HUES64 (cell line): ENCODE measurements around the gene PSMG3.
"Not testable (repeated sequence)": the region's sequence is repeated elsewhere in the genome, so short reads cannot be mapped to it uniquely, and the experiment has no call there.

Source experiments
- H3K27ac ChIP-seq: 2 replicates; pipeline ENCODE4 v1.7.0; 2013; ENCODE audit warnings: low read depth, low read length, inconsistent platforms
- H3K27me3 ChIP-seq: 2 replicates; pipeline ENCODE4 v1.6.1; 2013; ENCODE audit warnings: mild to moderate bottlenecking, low read length; ENCODE audit not compliant: insufficient read depth
- H3K36me3 ChIP-seq: 2 replicates; pipeline ENCODE4 v1.6.1; 2013; ENCODE audit warnings: mild to moderate bottlenecking, low read length; ENCODE audit not compliant: insufficient read depth
- H3K4me1 ChIP-seq: 2 replicates; pipeline ENCODE4 v1.6.1; 2013; ENCODE audit warnings: mild to moderate bottlenecking, low read length, moderate library complexity; ENCODE audit not compliant: insufficient read depth
- H3K4me3 ChIP-seq: 2 replicates; pipeline ENCODE4 v1.5.1; 2013; ENCODE audit warnings: mild to moderate bottlenecking, low read length, moderate library complexity
- H3K9ac ChIP-seq: 2 replicates; pipeline ENCODE4 v1.6.1; 2013; ENCODE audit warnings: mild to moderate bottlenecking, low read depth, low read length
- H3K9me3 ChIP-seq: 2 replicates; pipeline ENCODE4 v1.6.1; 2013; ENCODE audit warnings: low read depth, low read length; ENCODE audit not compliant: insufficient read depth
- WGBS: fragments of 150-250, 120-280 bp; methylation state at CpG from one replicate; pipeline ENCODE4 v1.1.7; 2013; ENCODE audit warnings: missing lambda C conversion rate; 5-methylcytosine and 5-hydroxymethylcytosine counted together

Gene PSMG3

DNA sequence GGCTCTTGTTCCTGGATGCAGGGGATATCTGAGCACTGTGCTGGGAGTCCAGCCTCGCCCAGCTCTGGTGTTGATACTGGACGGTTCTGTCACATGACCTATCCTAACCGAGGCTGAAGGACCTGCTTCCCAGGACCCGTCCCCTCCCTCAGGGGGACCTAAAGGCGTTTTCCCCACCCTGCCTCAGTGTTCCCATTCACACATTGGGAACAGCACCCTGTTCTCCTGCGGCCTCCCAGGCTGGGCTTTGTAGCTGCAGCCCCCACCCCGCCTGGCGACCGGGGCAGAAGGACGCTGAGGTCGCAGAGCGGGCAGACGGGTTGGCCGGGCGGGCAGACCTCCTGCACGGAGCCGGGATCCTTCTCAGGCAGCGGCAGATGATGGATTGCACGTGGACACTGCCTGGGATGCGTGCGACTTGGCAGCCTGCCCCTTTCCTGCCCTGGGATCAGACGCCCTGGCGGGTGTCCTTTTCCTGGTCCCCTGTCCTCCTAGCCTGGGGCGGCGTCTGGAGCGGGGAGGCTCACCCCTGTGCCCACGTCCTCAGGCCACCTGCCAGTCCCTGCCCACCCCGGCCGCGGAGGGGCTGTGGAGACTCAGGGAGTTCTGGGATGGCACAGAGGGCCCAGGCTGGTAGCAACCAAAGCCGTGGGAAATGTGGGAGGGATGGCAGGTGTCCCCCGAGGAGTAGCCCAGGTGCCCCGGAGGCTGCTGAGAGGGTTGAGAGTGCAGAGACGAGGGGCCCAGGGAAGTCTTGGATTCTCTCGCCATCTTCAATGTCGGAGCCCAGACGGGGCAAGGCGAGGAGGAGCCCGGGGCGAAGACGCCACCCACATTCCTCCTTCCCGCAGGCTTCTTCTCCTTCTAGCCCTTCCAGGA is 17.2 kb upstream of the PSMG3 start:
- WGBS = 93% methylated on average over 42 of the region's 42 CpGs
- Histone ChIP-seq H3K36me3 (no peaks in the 10 kb centered on the region), H3K9ac (no peak overlapping the region), H3K4me3 (no peak overlapping the region), H3K9me3 (peaks cover 7% of the 10 kb centered on the region; the same call in 1 of the 2 replicates), H3K27ac (no peak overlapping the region), H3K4me1 (no peaks in the 10 kb centered on the region), H3K27me3 (no peaks in the 10 kb centered on the region)

DNA sequence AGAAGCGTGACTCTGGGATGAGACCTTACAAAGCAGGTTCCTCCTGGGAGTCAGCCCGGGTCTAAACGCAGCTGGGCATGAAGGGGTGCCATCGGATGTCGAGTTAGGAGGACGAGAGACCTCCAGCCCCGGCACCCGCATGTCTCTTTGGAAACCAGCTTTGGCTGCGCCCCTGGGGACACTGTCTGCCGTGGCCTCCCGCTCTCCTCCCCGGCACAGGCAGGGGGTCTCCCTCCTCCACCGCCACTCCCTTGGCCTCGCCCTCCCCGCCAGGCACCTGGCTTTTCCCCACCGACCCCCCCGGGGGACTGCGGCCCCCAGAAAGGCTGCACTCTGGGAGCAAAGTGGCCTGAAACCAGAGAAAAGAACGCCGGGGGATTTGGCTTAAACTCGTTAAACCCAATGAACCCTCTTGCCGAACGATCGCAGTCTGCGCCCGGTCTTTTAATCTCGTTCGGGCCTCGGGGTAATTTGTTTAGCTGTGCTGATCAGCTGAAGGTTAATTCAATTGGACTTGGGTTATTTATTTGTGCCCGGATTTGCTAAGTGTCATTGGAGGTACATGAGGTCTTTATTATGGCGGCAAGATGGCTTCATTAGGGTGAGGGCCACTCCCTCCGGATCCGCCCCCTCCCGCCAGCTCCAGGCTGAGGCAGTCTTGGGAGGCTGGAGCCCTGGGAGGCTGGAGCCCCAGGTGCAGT is 16.4 kb upstream of the PSMG3 start:
- WGBS = 92% methylated on average over 34 of the region's 34 CpGs

DNA sequence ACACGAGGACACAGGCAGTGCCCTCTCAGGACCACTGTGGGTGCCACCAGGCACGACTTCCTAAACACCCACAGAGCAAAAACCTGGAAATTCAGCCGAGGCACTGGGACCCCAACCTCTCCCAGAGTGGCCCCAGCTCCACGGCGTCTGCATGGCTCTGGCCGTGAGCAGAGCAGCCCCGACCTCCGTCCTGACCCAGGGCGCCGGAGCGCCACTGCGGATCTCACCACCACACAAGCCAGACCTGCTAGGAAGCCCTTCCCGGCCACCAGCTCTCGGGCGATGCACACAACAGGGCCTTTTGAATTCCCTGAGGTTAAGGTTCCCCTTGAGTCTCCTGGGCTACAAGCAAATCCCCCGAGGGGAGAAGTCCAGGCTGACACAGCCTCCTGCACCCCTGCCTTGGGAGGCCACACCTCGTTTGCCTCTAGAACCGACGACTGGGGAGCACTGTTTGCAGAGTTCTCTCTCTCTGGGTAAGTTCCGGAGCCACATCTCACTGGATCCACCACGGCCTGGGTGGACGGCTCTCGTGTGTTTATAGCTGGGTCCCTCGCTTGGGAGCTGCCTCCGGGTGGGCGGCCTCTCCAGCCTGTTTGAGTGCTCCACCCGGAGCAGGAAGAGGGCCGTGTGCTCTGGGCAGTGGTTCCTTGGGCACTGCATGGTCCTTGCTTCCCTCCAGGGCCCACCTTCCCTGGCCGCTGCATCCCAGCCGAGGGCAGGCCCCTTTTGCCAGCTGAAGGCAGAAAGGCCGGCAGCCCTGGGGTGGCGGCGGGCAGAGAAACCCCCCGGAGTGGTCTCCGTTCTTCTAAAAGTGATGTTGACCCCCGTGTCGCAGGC is 15.5 kb upstream of the PSMG3 start:
- Histone ChIP-seq H3K4me1 (no peaks in the 10 kb centered on the region), H3K4me3 (no peak overlapping the region), H3K27me3 (no peaks in the 10 kb centered on the region), H3K27ac (no peak overlapping the region), H3K9me3 (peaks cover 7% of the 10 kb centered on the region; the same call in 1 of the 2 replicates), H3K36me3 (no peaks in the 10 kb centered on the region), H3K9ac (no peak overlapping the region)
- 92% methylated on average over 37 of the region's 37 CpGs for WGBS

More for the DNA sequence above, 16.4 kb upstream of the PSMG3 start:
- no peak overlapping the region for H3K4me3 ChIP-seq
- H3K9me3 ChIP-seq = peaks cover 7% of the 10 kb centered on the region; the same call in 1 of the 2 replicates
- no peaks in the 10 kb centered on the region for H3K36me3 ChIP-seq
- no peaks in the 10 kb centered on the region for H3K27me3 ChIP-seq
- H3K9ac ChIP-seq = no peak overlapping the region
- H3K27ac ChIP-seq = no peak overlapping the region
- no peaks in the 10 kb centered on the region for H3K4me1 ChIP-seq

DNA sequence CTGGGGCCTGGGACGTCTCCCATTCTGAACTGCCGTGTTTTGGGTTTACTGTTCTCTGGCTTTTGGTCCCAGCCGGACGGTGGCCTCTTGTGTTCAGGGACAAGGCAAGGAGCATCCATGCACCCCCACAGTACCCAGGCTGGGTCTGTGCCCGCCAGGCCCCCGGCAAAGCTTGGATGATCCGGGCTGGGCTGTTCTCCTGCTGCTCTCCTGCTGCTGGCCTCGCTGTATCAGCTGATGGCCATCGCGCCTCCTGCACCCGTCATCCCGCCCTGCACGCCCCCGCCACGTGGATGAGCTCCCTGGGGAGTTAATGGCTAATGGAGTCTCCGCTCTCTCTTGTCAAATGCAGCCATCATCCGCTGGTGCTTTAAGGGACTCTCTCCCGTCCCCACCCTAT is 14.9 kb upstream of the PSMG3 start:
- no peak overlapping the region for H3K4me3 ChIP-seq
- H3K27me3 ChIP-seq = no peaks in the 10 kb centered on the region
- H3K9ac ChIP-seq = no peak overlapping the region
- peaks cover 4% of the 10 kb centered on the region; the same call in 1 of the 2 replicates for H3K4me1 ChIP-seq
- WGBS = 94% methylated on average over 18 of the region's 18 CpGs
- no peaks in the 10 kb centered on the region for H3K36me3 ChIP-seq
- H3K27ac ChIP-seq = no peak overlapping the region
- peaks cover 7% of the 10 kb centered on the region; the same call in 1 of the 2 replicates for H3K9me3 ChIP-seq

DNA sequence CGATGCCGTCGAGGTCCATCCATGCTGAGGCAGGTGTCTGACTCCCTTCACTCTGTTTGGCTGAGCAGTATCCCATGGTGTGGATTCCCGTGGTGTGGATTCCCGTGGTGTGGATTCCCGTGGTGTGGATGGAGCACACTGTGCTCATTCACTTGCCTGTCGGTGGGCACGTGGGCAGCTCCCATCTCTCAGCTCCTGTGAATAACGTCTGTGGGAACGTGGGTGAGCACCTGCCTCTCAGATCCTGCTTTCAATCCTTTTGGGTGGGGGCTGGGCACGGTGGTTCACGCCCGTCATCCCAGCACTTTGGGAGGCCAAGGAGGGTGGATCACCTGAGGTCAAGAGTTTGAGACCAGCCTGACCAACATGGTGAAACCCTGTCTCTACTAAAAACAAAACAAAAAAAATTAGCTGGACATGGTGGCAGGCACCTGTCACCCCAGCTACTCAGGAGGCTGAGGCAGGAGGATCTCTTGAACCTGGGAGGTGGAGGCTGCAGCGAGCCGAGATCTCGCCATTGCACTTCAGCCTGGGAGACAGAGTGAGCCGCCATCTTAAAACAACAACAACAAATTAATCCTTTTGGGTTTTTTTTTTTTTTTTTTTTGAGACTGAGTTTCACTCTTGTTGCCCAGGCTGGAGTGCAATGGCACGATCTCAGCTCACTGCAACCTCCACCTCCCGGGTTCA is 13.6 kb upstream of the PSMG3 start:
- 96% methylated on average over 18 of the region's 19 CpGs for WGBS
- H3K27me3 ChIP-seq, H3K4me1 ChIP-seq: not testable (repeated sequence)

DNA sequence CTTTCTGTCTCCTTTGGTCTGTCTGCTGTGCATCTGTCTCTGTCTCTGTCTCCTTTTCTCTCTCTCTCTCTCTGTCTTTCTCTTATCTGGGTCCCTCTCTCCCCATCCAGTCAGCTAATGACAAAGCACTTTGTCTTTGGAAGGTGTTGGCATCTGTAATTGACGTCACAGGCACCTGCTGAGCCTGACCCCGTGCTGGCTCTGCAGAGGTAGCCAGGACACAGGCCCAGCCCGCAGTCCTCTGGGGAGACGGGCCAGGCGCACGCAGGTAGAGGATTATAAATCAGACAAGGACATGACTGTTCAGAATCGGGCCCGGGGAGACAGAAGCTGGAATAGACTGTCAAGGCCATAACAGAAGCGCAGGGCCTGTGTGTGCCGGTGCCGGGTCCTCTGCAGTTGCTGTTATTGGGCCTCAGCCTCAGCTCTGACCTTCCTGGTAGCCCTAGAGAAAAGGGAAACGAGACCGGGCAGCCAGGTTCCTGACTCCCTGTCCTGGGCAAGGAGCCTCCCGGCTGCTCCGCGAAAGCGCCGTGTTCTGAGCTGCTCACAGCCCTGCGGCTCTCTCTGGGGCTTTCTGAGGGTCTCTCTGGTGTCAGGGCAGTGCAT is 10.7 kb upstream of the PSMG3 start:
- 81% methylated on average over 19 of the region's 19 CpGs for WGBS

More for the DNA sequence above, 13.6 kb upstream of the PSMG3 start:
- H3K9ac ChIP-seq, H3K9me3 ChIP-seq, H3K36me3 ChIP-seq, H3K4me3 ChIP-seq, H3K27ac ChIP-seq: not testable (repeated sequence)

DNA sequence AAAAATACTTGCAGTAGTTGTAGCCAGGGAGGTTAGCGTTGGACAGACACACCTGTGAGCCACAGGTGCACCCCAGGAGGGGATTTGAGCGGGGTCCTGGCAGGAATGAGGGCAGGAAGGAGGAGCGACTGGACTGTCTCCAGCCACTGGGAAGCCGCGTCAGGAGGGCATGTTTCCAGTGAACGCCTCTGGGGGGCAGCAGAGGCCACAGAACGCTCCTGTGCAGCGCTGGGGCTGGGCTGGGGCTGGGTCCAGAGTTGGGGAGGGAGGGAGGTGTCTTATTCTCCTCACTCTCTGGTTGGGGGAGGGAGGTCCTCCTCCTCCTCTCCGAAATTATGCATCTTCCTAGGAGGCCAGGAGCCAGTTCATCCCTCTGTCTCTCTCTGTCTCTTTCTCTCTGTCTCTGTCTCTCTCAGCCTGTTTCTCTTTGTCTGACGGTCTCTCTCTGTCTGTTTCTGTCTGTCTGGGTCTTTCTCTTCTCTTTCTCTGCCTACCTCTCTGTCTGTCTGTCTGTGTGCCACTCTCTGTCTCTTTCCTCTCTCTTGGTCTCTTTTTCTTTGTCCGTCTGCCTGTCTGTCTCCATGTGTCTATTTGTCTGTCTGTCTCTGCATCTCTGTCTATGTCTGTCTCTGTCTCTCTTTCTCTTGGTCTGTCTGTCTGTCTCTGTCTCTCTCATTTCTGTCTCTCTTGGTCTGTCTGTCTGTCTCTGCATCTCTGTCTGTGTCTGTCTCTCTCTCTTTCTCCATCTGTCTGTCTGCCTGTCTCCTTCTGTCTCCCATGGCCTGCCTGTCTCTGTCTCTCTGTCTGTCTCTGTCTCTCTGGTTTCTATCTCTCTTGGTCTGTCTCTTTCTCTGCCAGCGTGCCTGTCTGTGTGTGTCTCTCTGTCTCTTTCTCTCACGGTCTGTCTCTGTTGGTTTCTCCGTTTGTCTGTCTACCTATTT is 9.9 kb upstream of the PSMG3 start:
- 23% methylated on average over 13 of the region's 14 CpGs for WGBS
- no peak overlapping the region for H3K9ac ChIP-seq
- H3K27ac ChIP-seq = no peak overlapping the region
- no peaks in the 10 kb centered on the region for H3K9me3 ChIP-seq
- H3K27me3 ChIP-seq = no peaks in the 10 kb centered on the region
- no peak overlapping the region for H3K4me3 ChIP-seq
- H3K36me3 ChIP-seq = no peaks in the 10 kb centered on the region
- H3K4me1 ChIP-seq = peaks cover 10% of the 10 kb centered on the region

More for the DNA sequence above, 10.7 kb upstream of the PSMG3 start:
- H3K4me1 ChIP-seq = peaks cover 10% of the 10 kb centered on the region
- no peak overlapping the region; the same call in 1 of the 2 replicates for H3K27ac ChIP-seq
- no peak overlapping the region for H3K9ac ChIP-seq
- H3K9me3 ChIP-seq = no peaks in the 10 kb centered on the region
- H3K27me3 ChIP-seq = no peaks in the 10 kb centered on the region
- H3K36me3 ChIP-seq = no peaks in the 10 kb centered on the region
- H3K4me3 ChIP-seq = no peak overlapping the region

DNA sequence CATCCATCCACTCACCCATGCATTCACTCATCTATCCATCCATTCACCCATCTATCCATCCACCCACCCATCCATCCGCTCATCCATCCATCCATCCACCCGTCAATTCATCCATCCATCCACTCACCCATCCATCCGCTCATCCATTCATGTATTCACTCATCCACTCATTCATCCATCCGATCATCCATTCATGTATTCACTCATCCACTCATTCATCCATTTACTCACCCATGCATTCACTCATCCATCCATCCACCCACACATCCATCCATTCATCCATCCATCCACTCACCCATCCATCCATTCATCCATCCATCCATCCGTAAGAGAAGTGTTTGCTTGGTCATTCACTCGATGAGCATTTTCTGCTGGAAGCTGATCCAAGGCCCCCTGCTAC is 8.7 kb upstream of the PSMG3 start:
- H3K27me3 ChIP-seq = no peaks in the 10 kb centered on the region
- H3K4me3 ChIP-seq = no peak overlapping the region
- H3K4me1 ChIP-seq = peaks cover 10% of the 10 kb centered on the region
- no peaks in the 10 kb centered on the region for H3K36me3 ChIP-seq
- no peak overlapping the region for H3K27ac ChIP-seq
- H3K9ac ChIP-seq = no peak overlapping the region
- H3K9me3 ChIP-seq = no peaks in the 10 kb centered on the region
- WGBS = 94% methylated on average over 6 of the region's 6 CpGs

DNA sequence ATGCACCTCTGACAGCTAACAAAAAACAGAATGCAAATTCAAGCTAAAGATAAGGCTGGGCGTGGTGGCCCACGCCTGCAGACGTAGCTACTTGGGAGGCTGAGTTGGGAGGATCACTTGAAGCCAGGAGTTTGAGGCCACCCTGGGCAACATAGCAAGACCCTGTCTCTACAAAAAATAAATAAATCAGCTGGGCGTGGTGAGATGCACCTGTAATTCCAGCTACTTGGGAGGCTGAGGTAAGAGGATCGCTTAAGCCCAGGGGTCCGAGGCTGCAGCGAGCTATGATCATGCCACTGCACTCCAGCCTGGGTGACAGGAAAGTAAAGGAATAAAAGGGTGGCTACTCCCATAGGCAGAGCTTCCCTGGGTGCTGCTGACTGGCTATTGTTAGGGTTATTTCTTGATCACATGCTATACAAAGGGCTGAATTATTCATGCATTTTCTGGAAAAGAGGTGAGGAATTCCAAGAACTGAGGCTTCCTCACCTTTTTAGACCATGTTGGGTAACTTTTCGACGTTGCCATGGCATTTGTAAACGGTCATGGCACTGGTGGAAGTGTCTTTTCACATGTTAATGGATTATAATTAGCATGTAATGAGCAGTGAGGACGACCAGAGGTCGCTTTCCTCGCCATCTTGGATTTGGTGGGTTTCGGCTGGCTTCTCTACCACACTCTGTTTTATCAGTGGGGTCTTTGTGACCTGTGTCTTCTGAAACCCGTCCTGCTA is 6.9 kb upstream of the PSMG3 start:
- 21% methylated on average over 15 of the region's 15 CpGs for WGBS
- Histone ChIP-seq H3K27me3 (no peaks in the 10 kb centered on the region), H3K4me3 (no peak overlapping the region; the same call in 1 of the 2 replicates), H3K27ac (peak overlapping the region; percentile 95), H3K4me1 (peaks cover 10% of the 10 kb centered on the region), H3K36me3 (no peaks in the 10 kb centered on the region), H3K9me3 (no peaks in the 10 kb centered on the region), H3K9ac (peak overlapping the region; percentile 4; the same call in 1 of the 2 replicates)
